CD4-positive, alpha-beta T cell treated with Interleukin-4 for 1 hour (primary cell): ENCODE measurements around the gene YAF2.
"Not testable (repeated sequence)": the region's sequence is repeated elsewhere in the genome, so short reads cannot be mapped to it uniquely, and the experiment has no call there.

Experiments used
- DNase-seq, 2 donors: peaks; one replicate each; pipeline ENCODE4 v3.0.0-alpha.2; 2020 to 2022

The YAF2 gene

GRCh38 chr12:42192258-42192657 is 45.8 kb downstream of the YAF2 start:
- no peak for DNase-seq

DNA sequence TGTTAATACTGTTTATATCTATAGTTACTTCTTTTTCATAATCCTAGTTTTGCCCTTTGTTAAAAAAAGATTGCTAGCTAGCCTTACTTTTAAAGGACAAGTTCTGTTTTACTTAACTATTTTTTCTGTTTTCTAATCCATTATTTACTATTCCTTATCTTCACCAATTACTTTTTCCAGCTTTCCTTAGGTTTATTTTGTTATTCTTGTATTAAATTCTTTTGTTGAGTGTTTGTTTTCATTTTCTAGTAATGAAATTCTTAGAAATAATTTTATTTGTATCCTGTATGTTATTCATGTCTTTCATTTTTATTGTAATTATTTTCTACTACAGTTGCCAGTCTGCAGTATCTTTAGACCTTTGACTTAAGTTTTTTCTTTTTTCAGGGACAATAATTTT is 47.7 kb downstream of the YAF2 start:
- no peak for DNase-seq

DNA sequence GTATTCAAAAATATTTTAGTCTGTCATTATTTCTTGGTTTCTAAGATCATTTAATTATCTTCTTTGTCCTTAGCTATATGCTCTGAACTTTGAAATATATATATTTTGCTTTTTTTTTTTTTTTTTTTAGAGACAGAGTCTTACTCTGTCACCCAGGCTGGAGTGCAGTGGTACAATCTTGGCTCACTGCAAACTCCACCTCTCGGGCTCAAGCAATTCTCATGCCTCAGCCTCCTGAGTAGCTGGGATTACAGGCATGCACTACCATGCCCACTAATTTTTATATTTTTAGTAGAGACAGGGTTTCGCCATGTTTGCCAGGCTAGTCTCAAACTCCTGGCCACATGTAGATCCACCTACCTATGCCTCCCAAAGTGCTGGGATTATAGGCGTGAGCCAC is 49.8 kb downstream of the YAF2 start:
- not testable (repeated sequence) for DNase-seq

- no peak for DNase-seq
Measured at GRCh38 chr12:42187799-42188198, 50.2 kb downstream of the YAF2 start.

- no peak for DNase-seq
Measured at GRCh38 chr12:42186793-42187192, 51.3 kb downstream of the YAF2 start.

DNA sequence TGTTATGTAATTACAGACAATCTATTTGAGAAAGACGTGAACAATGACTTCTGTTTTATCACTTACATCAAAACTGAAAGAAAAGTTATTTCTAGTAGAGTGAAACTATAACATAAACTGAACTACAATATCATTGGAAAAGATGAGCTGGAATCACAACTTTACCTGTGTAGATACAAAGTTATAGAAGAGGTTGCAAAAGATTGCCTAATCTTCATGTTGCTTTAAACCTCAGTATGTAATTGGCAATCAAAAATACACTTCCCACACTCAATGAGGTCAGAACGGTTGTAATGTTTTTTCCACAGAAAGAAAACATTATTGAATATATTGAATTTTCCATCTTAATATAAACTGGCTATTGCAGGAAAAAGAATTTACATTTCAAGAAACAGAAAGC is 55.7 kb downstream of the YAF2 start:
- DNase-seq, result no peak

DNA sequence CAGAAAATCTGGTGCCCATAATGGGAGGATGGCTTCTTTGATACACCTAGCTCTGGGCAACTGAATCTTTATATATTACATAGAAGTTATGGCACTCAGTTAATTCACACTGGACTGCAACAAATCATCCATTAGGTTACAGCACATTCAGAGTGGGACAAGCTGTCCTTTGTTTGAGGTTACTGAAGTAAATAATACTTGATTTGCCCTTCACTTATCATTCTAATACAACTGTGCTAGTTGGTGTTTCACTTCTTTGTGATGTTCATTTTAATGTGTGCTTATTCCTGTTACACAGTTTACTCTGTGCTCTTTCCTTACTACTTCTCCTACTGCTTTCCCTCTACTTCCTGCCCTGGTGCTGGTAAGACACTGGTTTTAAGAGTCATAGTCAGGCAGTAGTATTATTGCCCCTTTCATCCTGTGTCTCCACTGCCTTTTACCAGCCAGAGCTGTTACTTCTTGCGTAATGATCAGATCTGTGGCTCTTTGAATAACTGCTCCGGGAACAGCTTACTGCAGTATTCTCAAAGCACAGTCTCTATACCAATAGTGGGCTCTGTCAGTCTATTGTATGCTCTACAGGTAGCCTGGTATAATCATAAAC is 57.0 kb downstream of the YAF2 start:
- no peak for DNase-seq

GRCh38 chr12:42178101-42178500 is 59.9 kb downstream of the YAF2 start:
- DNase-seq, result no peak

- DNase-seq, result no peak
Measured at GRCh38 chr12:42174978-42175377, 63.1 kb downstream of the YAF2 start.

DNA sequence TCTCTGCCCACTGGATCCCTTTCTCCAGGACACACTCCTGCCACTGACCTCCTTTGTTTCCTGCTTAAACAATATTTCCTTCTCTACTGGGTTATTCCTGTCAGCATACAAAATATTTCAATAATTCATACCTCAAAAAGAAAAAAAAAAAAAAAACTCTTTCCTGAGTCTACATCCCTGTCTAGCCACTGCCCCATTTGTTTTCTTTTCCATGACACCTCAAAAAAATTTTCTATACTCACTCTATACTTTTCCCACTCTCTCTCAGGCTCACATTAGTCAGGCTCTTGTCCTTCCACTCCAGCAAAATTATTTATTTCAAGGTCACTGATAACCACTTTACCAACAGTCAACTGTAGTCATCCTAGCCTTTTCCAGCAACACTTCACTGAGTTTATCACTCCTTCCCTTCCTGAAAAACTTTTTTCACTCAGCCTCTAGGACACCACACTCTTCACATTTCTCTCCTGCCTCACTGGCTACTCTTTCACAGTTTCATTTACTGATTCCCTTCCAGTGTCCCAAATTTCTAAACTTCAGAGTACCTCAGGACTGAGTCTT is 64.0 kb downstream of the YAF2 start:
- DNase-seq, result no peak

- DNase-seq, result no peak
Measured at GRCh38 chr12:42172441-42173210, 65.4 kb downstream of the YAF2 start.

- no peak for DNase-seq
Measured at GRCh38 chr12:42167711-42168110, 70.3 kb downstream of the YAF2 start.

- DNase-seq, result no peak
Measured at GRCh38 chr12:42166501-42166900, 71.5 kb downstream of the YAF2 start.

DNA sequence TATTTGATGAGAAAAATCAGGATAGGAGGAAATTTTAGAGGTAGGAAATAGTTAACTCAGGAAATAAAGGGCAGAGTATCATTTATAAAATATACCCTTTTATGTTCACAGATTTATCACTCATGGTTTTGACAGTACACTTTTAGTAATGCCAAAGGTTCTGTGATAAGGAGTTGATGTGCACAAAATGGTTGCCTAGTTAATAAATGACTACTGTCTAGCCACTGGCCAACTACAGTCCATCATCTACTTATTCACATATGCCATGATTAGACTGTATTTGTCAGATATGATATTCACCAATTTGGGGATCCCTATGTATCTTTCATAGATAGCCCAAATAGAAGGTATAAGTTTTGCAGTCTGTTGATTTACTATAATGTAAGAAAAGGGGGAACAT is 74.1 kb downstream of the YAF2 start:
- DNase-seq, result no peak

DNA sequence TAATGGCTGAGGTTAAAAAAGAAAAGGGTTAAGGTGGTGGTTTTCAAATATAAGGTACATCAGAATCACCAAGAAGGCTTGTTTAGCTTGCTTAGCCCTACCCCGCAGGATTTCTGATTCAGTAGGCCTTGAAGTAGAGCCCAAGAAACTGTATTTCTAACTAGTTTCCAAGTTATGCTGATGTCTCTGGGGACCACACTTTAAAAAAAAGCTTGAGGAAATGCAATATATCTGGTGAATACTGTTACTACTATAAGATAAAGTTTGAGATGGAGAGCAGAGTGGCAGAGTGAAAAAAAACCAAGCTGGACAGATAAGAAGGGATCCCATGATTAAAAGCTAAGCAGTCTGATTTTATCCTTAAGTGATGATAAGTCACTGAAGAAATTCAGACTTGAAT is 75.1 kb downstream of the YAF2 start:
- no peak for DNase-seq

- no peak for DNase-seq
Measured at GRCh38 chr12:42162193-42162592, 75.9 kb downstream of the YAF2 start.

DNA sequence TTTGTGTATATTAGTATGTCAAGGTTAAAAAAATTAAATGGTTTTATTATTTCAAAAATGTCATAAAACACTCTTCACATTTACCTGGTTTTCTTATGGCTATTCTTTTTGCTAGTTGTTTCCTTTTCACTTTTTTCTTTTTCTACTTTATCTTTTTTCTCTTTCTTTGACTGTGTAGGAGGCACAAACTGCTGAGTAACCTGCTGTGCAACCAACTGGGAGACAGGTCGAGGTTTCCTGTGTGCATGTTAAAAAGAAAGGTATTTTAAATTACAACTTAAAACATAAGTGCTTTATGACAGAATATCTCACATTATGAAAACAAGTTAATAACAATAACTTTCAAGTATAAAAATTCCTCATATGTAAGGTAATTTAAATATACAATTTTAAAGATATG is 76.5 kb downstream of the YAF2 start:
- DNase-seq, result no peak

DNA sequence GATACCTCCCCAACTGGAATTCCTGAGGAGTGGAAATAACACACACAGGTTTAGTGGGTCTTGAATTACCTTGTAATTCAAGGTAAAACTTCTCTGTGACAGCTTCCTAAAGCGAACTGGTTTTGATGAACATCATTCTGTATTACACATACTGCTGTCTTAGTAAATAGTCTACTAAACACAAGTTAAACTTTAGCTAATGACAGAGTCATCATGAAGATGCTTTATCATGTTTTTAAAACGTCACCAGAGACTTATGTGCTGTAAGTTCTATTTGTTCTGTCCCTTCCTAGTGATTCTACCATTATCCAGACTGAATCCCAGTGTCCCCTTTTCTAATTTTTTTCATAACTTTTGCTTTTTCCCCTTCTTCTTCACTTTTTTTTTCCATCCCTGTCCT is 81.8 kb downstream of the YAF2 start:
- DNase-seq, result no peak

DNA sequence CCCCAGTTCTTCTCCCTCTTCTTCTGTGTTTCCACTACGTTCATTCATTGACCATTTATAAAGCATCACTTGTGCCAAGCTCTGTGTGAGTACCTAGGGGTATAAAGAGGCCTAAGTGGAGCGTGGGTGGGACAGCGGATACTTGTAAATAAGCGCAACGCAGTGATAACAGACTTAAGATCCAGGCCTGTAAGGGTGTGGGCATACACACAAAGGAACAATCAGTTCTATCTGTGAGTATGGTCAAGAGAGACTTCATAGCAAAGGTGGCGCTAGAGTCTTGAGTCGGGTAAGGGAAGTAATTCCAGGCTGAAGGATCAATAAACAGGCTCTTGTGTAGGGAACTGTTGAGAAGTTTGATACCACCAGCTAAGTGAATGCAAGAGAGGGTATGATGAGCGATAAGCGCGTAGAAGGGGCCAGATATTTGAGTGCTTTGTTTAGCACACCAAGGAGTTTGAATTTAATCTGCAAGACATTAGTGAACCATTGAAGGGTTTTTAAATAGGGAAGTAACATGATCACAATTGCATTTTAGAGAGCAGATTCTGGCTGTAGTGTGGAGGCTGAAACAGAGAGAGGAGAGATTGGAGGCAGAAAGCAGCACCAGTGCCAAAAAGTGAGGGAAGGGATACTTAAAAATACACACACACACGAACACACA is 92.4 kb downstream of the YAF2 start:
- no peak for DNase-seq

DNA sequence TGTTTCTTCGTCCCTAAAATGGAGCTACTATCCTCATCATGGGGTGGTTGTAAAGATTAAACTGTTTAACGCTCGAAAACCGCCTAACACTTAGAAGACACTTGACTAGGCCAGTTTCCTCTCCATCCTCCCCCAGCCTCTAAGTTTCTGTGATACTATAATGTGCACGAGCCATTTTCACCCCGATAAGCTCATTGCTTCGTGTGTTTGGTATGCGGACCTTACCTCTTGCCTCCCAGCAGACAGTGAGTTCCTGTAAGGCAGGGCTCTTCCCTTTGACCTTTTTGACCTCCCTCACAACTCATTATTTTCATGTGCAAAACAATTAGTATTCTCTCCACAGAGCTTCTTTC is 92.9 kb downstream of the YAF2 start:
- DNase-seq, result no peak

DNA sequence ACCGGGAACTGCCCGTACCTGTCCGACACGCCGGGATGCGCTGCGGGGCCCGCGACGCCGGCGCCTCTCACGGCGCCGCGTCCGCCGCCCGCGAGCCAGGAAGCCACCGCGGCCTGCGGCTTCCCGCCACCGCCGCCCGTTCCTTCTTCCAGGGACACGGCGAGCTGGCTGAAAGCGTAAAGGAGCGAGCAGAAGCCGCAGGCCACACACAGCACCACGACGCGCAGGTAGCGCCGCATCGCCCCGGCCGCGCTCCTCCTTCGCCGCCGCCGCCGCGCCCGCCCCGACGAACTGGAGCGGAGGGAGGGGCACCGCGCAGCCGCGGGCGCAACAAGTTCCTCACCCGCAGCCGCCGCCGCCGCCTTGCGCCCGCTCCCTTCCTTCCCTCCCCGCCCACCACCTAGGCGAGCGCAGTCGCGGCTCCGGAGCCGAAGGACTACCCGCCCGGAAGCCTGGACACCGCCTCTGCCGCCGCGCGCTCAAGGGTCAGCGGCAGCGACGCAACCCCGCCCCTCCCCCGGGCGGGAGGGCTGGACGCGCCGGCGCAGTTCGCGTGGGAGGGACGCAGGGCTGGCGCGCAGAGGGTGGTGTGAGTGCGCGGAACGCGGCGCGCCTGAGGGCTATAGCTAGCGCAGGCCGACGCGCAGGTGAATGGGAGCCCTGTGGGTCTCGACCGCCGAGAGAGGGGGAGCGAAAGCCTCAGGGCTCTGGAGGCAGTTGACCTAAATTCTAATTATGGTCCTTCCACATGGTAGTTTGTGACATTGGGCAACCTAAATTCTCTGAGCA is 93.4 kb downstream of the YAF2 start, which contains the start of gene GXYLT1:
GXYLT1 (minus strand) TSS at position 467 of the 789 bp plus-strand sequence; CDS start at position 239, 228 bp downstream.
- peak; percentile 83 to 84 for DNase-seq

DNA sequence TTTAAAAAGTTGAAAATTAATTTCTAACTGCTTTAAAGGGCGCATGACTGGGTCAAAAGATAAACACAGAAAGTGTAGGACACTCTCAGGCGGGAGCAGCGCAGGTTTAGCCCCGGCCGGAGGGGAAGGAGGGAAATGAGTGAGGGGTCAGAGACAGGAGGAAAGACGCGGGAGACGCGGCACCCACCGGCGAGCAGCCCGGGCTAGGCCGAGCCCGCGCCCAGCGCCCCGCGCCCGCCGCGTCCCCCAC is 94.0 kb downstream of the YAF2 start:
- DNase-seq, result no peak

DNA sequence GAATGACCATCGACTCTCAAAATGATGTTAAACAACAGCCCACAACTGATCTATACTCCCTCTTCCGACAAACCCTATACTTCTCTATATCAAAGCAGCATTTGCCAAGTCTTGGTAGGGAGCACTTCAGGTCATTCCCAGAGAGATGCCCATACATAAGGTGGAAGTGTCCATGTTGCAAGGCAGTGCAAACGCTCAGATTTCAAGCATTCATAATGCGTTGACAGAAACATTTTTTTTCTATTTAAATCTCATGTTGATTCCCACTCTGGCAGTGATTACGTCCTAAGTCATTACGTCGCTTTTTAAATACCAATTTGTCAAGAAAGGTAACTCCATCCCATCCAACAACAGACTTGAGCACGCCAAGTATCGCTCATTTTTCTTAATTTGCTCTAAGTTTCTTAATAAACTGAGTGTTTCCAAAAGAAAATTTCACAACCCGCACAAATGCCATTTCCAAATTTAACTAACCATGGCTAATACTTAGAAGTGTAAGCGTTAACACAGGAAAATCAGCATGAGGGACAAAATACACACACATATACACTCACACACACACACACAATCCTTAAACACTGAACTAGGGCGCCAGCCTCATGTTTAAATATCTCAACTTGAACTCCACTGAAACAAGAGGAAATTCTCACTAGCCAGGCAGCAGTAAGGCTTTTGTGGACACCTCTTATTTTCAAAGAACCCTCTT is 94.4 kb downstream of the YAF2 start:
- DNase-seq, result peak in 1 of 2 donors; percentile 15
